A549 (cell line): ENCODE results near the gene ARRDC4.

Source experiments
- CEBPB ChIP-seq, 2 experiments: fragments of >200 bp in 1 of 2; sonication (Bioruptor Twin) in 1 of 2; formaldehyde crosslinking in 1 of 2; IDR thresholded peaks; 2 replicates each; pipeline ENCODE4 v1.6.1; 2012 to 2016
- HDAC2 ChIP-seq: fragments of 200-600 bp; sonication (generic); IDR thresholded peaks from 2 replicates; pipeline ENCODE4 v1.6.1; 2016
- MAZ ChIP-seq: fragments of 150-350 bp; IDR thresholded peaks from 2 replicates; pipeline ENCODE4 v1.6.1; 2014; ENCODE audit warnings: antibody characterized with exemption, low read depth, low read length, borderline replicate concordance
- TF ChIP-seq, protein P1 (sequence below): fragments of 200-600 bp; sonication (generic); IDR thresholded peaks from 2 replicates; pipeline ENCODE4 v1.6.1; 2016; ENCODE audit warnings: antibody characterized with exemption, mild to moderate bottlenecking, moderate library complexity
- TF ChIP-seq, protein P2 (sequence below): fragments of >200 bp; sonication (Bioruptor Twin); formaldehyde crosslinking; IDR thresholded peaks from 3 replicates; pipeline ENCODE4 v1.5.1; 2016

DNA sequence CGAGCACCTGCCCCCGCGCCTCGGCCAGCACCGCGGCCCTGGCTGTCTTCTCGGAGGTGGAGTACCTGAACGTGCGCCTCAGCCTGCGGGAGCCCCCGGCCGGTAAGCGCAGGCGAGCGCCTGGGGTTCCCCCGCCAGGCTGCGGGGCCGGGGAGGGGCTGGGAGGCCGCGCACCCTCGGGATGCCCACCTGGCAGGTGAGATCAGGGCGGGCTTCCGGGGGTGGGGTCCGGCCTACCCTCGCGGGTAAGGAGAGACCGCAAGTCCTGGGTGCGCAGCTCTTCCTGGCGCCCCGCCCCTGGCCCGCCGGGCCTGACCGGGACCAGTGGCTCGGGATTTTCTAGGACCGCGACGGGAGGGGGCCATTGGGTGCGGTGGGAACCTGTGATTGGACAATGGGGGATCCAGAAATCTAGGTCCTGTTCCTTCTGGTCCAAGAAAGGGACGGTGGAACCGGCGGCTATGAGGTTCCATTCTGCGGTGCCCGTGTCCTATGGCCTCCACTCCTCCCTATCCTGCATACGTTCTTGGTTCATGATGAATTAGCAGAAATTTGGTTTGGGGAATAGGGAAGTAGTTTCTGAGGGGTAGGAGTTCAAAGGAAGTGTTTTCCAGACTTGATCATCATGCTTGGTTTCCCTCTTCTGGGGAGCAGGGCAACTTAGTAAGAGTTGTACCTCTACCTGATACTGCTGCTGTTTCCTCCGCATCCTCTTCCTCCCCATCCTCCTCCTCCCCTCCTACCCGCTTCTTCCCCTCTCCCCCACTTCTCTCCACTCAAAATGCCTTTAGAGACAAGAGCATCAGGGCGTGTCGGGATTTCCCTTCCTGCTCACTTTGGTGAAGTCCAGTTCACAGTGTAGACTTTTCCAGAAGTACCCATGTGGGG, 808 bp downstream of the ARRDC4 start:
- TF ChIP-seq HDAC2 (no peak), CEBPB (IDR thresholded peaks at IDR 0.05) (no peak), MAZ (no peak)
- TF ChIP-seq, protein P1, sequence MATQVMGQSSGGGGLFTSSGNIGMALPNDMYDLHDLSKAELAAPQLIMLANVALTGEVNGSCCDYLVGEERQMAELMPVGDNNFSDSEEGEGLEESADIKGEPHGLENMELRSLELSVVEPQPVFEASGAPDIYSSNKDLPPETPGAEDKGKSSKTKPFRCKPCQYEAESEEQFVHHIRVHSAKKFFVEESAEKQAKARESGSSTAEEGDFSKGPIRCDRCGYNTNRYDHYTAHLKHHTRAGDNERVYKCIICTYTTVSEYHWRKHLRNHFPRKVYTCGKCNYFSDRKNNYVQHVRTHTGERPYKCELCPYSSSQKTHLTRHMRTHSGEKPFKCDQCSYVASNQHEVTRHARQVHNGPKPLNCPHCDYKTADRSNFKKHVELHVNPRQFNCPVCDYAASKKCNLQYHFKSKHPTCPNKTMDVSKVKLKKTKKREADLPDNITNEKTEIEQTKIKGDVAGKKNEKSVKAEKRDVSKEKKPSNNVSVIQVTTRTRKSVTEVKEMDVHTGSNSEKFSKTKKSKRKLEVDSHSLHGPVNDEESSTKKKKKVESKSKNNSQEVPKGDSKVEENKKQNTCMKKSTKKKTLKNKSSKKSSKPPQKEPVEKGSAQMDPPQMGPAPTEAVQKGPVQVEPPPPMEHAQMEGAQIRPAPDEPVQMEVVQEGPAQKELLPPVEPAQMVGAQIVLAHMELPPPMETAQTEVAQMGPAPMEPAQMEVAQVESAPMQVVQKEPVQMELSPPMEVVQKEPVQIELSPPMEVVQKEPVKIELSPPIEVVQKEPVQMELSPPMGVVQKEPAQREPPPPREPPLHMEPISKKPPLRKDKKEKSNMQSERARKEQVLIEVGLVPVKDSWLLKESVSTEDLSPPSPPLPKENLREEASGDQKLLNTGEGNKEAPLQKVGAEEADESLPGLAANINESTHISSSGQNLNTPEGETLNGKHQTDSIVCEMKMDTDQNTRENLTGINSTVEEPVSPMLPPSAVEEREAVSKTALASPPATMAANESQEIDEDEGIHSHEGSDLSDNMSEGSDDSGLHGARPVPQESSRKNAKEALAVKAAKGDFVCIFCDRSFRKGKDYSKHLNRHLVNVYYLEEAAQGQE, result no peak
- TF ChIP-seq, protein P2, sequence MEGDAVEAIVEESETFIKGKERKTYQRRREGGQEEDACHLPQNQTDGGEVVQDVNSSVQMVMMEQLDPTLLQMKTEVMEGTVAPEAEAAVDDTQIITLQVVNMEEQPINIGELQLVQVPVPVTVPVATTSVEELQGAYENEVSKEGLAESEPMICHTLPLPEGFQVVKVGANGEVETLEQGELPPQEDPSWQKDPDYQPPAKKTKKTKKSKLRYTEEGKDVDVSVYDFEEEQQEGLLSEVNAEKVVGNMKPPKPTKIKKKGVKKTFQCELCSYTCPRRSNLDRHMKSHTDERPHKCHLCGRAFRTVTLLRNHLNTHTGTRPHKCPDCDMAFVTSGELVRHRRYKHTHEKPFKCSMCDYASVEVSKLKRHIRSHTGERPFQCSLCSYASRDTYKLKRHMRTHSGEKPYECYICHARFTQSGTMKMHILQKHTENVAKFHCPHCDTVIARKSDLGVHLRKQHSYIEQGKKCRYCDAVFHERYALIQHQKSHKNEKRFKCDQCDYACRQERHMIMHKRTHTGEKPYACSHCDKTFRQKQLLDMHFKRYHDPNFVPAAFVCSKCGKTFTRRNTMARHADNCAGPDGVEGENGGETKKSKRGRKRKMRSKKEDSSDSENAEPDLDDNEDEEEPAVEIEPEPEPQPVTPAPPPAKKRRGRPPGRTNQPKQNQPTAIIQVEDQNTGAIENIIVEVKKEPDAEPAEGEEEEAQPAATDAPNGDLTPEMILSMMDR, result no peak
